ENCODE data around the gene BABAM2.

- TF ChIP-seq CTCF (IDR thresholded peaks at IDR 0.05; ENCODE audit: insufficient read depth, low read length, poor library complexity, severe bottlenecking) (no peak), EZH2phosphoT487 (conservative IDR thresholded peaks at IDR 0.05; ENCODE audit: low read length) (no peak)
These were observed 272.0 kb downstream of the BABAM2 start for GRCh38 chr2:28162564-28162963.

Measured in SU-DHL-6 (cell line).